ENCODE measurements around the gene CEND1.
"Not testable (repeated sequence)": the region's sequence is repeated elsewhere in the genome, so short reads cannot be mapped to it uniquely, and the experiment has no call there.

The CEND1 gene

GRCh38 chr11:763073-763463, 26.8 kb downstream of the CEND1 start:
- DNase-seq = no peak

- DNase-seq = no peak
These were observed 27.3 kb downstream of the CEND1 start for GRCh38 chr11:762421-763072.

- DNase-seq = no peak
These were observed 28.3 kb downstream of the CEND1 start for GRCh38 chr11:761526-762108.

- DNase-seq = no peak
These were observed 29.7 kb downstream of the CEND1 start for GRCh38 chr11:760236-760635.

GRCh38 chr11:749731-750130, 40.2 kb downstream of the CEND1 start:
- DNase-seq = no peak

GRCh38 chr11:748007-748359, 41.9 kb downstream of the CEND1 start:
- DNase-seq = no peak

- DNase-seq = peak; percentile 83
These were observed 42.5 kb downstream of the CEND1 start, which contains the start of gene TALDO1 for GRCh38 chr11:747158-748006. Gene TALDO1, plus strand, starts transcription at chr11:747464. Its CDS starts 18 bp downstream, at chr11:747482.

- DNase-seq = no peak
These were observed 43.4 kb downstream of the CEND1 start for GRCh38 chr11:746289-747157.

GRCh38 chr11:745428-745827, 44.5 kb downstream of the CEND1 start:
- no peak for DNase-seq

GRCh38 chr11:742571-743201, 47.2 kb downstream of the CEND1 start:
- no peak for DNase-seq

- no peak for DNase-seq
These were observed 47.7 kb downstream of the CEND1 start for GRCh38 chr11:742156-742546.

- DNase-seq = not testable (repeated sequence)
These were observed 52.0 kb downstream of the CEND1 start for GRCh38 chr11:737899-738298.

GRCh38 chr11:737366-737765, 52.5 kb downstream of the CEND1 start:
- DNase-seq = no peak

Measured in NCI-H1092 (cell line).